WERI-Rb-1 (cell line): ENCODE results near the gene TRPM3.

ENCODE experiments used
- DNase-seq: peaks from one replicate; pipeline ENCODE4 v3.0.0-alpha.2; 2020
- H3K27ac ChIP-seq: fragments of 250-450 bp; sonication (Bioruptor Pico); 2 replicates; pipeline ENCODE4 v1.5.1; 2020; ENCODE audit warnings: mild to moderate bottlenecking, moderate library complexity
- H3K27me3 ChIP-seq: fragments of 250-450 bp; sonication (Bioruptor Pico); 2 replicates; pipeline ENCODE4 v1.5.1; 2021; ENCODE audit warnings: mild to moderate bottlenecking, low read depth, moderate library complexity; ENCODE audit not compliant: insufficient read depth, severe bottlenecking
- H3K36me3 ChIP-seq: fragments of 250-450 bp; sonication (Bioruptor Pico); 2 replicates; pipeline ENCODE4 v1.5.1; 2020; ENCODE audit warnings: mild to moderate bottlenecking, moderate library complexity
- H3K4me3 ChIP-seq: 2 replicates; pipeline ENCODE4 v1.5.1; 2011; ENCODE audit warnings: low read depth, mild to moderate bottlenecking, control low read depth, low read length
- H3K9me3 ChIP-seq: fragments of 250-450 bp; sonication (Bioruptor Pico); 2 replicates; pipeline ENCODE4 v1.5.1; 2021; ENCODE audit warnings: mild to moderate bottlenecking, moderate library complexity; ENCODE audit not compliant: severe bottlenecking
- CTCF ChIP-seq: IDR thresholded peaks from 2 replicates; pipeline ENCODE4 v1.5.1; 2011; ENCODE audit warnings: low read depth, mild to moderate bottlenecking, control low read depth, inconsistent platforms, low read length

TRPM3 gene

GRCh38 chr9:70551396-70551795 is 570.0 kb downstream of the TRPM3 start:
- H3K9me3 ChIP-seq = no peaks in the 10 kb centered on the region
- no peak overlapping the region for H3K4me3 ChIP-seq
- H3K36me3 ChIP-seq = no peaks in the 10 kb centered on the region
- no peak overlapping the region for H3K27ac ChIP-seq
- no peak for TF ChIP-seq CTCF
- DNase-seq = no peak
- H3K27me3 ChIP-seq = no peaks in the 10 kb centered on the region

- no peaks in the 10 kb centered on the region for H3K27me3 ChIP-seq
- no peak overlapping the region for H3K27ac ChIP-seq
- H3K4me3 ChIP-seq = no peak overlapping the region
- no peak for DNase-seq
- no peaks in the 10 kb centered on the region for H3K9me3 ChIP-seq
- no peaks in the 10 kb centered on the region for H3K36me3 ChIP-seq
- no peak for TF ChIP-seq CTCF
These were observed 571.5 kb downstream of the TRPM3 start for GRCh38 chr9:70549926-70550325.

- Histone ChIP-seq H3K27me3 (no peaks in the 10 kb centered on the region), H3K4me3 (no peak overlapping the region), H3K36me3 (no peaks in the 10 kb centered on the region), H3K9me3 (no peaks in the 10 kb centered on the region), H3K27ac (no peak overlapping the region)
- DNase-seq = no peak
- TF ChIP-seq CTCF = no peak
These were observed 579.0 kb downstream of the TRPM3 start for GRCh38 chr9:70542311-70542931.

GRCh38 chr9:70540016-70540415 is 581.4 kb downstream of the TRPM3 start:
- TF ChIP-seq CTCF = no peak
- Histone ChIP-seq H3K27me3 (no peaks in the 10 kb centered on the region), H3K9me3 (peaks cover 2% of the 10 kb centered on the region), H3K36me3 (no peaks in the 10 kb centered on the region), H3K4me3 (no peak overlapping the region), H3K27ac (no peak overlapping the region)
- DNase-seq = no peak

GRCh38 chr9:70539526-70539925 is 581.9 kb downstream of the TRPM3 start:
- H3K4me3 ChIP-seq = no peak overlapping the region
- H3K27ac ChIP-seq = no peak overlapping the region
- no peak for DNase-seq
- no peaks in the 10 kb centered on the region for H3K27me3 ChIP-seq
- no peaks in the 10 kb centered on the region for H3K36me3 ChIP-seq
- no peak for TF ChIP-seq CTCF
- H3K9me3 ChIP-seq = peaks cover 2% of the 10 kb centered on the region

- no peaks in the 10 kb centered on the region for H3K27me3 ChIP-seq
- H3K4me3 ChIP-seq = no peak overlapping the region
- H3K36me3 ChIP-seq = no peaks in the 10 kb centered on the region
- no peak for DNase-seq
- no peak overlapping the region for H3K27ac ChIP-seq
- H3K9me3 ChIP-seq = peaks cover 2% of the 10 kb centered on the region
- no peak for TF ChIP-seq CTCF
These were observed 582.4 kb downstream of the TRPM3 start for GRCh38 chr9:70539001-70539400.
